ENCODE measurements around the gene ACVRL1.

The ACVRL1 gene

DNA sequence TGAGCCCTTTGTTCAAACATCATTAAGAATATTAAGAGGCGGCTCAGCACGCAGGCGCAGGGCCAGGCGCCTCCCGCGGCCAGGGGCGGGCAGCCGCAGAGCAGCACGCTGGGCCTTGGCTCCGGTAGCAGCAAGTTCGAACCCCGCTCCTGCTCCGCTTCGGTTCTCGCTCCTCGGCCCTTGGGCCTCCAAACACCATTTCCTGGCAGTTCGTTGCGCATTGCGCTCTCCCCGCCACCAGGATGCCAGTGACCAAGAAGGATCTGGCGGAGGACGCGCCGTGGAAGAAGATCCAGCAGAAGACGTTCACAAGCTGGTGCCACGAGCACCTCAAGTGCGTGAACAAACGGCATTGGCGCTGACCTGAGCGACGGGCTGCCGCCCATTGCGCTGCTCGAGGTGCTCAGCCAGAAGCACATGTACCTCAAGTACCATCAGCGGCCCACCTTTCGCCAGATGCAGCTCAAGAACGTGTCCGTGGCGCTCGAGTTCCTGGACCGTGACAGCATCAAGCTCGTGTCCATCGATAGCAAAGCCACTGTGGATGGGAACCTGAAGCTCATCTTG lies 6.9 kb upstream of the ACVRL1 start:
- DNase-seq, result no peak

DNA sequence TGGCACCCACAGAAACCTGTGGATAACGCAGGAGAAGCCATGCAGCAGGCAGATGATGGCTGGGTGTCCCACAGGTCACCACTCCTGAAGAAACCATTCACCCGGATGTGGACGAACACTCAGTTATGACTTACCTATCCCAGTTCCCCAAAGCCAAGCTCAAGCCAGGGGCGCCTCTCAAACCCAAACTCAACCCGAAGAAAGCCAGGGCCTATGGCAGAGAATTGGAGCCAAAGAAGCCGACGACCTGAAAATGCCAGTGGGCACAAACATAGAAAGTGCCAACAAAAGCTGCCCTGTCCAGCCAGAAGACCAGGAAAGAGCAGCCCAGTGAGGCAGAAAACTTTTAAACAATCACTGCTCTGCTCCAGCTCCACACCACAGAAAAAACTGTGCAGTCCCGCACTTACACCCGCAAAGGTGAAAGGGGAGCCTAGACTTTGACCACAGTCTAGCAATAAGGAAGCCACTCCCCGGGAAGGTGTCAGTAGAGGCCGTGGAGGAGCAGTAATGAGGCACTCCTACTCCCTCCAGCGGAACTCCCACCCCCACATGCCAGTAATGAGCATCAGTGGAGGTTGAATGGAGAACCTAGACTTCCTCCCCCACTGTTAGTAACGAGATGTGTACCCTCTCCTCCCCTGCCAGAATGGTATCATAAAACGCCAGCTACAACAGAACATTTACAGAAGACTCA lies 6.0 kb upstream of the ACVRL1 start:
- no peak for DNase-seq

DNA sequence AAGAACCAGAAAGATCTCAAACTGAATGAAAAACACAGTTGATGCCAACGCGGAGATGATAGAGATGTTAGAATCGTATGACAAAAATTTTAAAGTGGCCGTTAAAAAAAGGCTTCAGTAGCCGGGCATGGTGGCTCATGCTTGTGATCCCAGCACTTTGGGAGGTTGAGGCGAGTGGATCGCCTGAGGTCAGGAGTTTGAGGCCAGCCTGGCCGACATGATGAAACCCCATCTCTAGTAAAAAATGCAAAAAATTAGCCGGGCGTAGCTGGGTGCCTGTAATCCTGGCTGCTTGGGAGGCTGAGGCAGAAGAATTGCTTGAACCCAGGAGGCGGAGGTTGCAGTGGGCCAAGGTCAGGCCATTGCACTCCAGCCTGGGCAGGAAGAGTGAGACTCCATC lies 5.4 kb upstream of the ACVRL1 start:
- DNase-seq, result no peak

DNA sequence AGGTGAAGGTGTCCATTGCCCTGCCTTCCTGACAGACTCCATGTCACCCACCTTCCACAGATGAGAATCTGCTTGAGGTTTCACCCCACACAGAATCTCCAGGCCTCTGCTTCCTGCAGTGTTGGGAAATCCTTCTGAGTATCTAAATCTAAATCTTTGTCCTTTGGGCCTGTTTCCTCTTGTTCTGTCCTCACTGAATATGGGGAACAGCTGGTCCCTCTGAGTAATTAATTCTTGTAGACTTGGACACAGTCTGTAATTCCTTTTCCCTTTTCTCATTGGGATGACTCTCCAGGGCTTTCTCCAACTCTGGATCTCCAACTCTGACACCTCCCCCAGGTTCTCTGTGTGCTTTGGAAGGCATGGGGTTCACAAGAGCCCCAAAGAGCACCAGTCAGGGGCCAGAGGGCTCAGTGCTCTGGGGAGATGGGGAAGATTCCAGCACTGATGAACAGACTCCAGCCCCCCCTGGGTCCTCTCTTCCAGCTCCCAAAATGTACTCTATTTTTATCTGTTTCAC lies 2.3 kb upstream of the ACVRL1 start:
- no peak for DNase-seq

DNA sequence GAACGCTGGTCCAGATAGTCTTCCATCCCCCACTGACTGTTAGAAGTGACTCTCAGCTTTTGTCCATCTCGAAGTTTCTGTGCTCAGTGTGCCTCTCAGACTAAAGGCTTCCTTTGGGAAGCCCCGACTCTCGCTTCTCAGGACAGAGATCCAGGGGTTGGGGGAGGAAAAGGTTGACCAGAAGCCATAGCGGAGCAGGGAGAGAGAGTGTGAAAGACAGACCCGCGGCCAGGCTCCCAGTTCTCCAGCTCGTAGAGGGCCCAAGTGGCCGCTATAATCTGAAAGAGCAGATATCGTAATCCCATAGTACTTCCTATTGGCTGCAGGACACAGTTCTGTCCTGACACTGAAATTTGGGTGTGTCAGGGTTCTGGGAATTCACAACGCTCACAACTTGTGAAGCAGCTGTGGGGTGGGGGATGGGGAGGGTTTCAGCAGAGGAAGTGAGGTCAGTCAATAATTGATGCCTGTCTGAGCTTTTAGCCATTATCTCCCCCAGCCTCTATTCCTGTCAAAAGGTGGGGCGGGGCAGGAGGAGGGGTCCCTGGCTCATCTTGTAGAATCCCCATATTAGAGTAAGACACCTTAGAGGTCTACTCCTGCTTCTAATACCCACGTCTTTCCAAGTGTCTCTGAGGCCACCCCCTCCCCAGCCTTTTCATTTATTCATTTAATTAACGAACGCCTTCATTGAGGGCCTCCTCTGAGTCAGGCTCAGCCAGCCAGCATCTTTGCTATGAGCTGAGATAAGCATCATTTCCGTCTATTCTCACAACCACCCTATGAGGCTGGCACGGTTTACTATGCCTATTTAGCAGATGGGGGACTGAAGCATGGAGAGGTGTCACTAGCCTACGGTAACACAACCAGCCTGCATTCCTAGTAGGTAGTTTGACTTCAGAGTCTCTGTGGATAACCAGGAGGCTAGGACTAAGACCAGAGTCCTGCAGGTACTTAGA lies 1.6 kb upstream of the ACVRL1 start:
- no peak for DNase-seq

DNA sequence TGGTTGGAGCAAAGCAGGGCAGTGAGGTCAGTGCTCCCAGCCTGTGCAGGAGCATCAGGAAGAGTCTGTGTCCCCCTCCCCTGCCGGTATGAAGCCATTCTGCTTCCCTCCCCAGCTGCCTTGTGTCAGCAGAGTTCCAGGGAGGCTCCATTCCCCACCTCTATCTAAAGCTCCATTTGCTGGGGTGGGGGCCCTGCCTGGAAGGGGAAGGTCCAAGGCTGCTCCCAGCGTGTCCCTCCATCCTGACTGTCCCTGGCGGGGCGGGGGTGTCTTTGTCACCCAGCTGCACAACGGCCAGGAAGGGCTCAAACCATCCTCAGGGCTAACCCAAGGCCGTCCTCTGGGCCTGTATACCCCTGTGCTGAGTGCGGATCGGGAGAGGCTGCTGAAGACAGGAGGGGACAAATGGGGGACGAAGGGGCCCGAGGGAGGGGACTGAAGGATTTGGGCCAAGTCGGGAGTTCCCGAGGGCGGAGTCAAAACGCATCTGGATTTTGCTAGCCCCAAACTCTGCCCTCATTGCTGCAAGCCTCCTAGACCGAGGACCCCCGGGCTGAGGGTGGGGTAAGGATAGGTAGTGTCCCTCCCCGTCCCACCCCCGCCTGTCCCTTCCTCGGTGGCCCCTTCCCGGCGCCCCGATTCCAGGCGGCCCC lies 748 bp upstream of the ACVRL1 start:
- DNase-seq, result no peak

DNA sequence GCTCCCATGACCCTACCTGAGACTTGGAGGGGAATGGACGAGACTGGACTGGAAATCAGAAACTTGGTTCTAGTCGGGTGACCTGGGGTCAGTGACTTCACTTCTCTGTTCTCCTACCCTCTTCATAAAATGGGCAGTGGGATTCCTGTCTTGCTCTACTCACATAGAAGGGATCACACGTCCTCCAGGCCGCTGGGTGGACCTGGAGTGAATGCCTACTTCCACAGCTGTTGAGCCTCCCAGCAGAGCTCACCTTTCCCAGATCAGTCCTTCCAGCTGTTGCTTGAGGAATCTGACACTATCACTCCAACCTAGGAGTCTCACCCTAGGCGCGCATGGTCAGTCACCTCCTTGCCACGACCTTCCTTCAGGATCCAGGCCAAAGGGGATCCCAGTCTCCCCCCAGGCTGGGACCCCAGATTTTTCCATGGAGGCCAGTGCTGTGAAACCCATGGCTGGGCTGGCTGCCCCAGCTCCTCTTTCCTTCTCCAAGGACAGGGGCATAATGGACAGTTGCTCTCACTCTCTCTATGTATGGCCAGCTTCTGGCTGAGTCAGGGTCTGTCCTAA lies 637 bp downstream of the ACVRL1 start:
- DNase-seq, result no peak

DNA sequence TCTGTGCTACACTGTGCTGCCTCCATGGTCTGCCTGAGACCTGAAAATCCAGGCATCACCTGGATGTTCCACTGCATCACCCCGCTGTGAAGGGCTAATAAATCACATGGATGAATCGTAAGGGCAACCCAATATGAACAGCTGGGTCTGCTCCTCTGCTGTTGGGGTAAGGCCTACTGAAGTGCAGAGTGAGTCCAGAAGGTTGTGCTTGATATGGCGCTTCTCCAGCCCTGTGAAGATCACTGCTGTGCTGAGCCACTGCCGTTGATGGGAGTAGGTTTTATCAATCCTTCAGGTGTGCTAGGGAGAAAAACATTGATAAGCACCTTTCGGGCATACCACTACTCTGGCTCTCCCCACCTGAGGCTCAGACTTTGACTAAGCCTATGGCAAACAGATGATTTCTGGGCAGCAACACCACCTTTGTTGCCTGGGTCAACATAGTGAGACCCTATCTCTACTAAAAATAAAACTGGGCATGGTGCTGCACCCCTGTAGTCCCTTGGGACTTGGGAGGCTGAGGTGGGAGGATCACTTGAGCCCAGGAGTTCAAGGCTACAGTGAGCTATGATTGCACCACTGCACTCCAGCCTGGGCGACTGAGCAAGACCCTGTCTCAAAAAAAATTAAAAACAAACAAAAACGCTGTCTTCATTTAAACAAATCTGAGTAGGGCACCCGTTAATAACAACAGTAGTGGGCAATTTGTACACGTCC lies 1.7 kb downstream of the ACVRL1 start:
- no peak for DNase-seq

DNA sequence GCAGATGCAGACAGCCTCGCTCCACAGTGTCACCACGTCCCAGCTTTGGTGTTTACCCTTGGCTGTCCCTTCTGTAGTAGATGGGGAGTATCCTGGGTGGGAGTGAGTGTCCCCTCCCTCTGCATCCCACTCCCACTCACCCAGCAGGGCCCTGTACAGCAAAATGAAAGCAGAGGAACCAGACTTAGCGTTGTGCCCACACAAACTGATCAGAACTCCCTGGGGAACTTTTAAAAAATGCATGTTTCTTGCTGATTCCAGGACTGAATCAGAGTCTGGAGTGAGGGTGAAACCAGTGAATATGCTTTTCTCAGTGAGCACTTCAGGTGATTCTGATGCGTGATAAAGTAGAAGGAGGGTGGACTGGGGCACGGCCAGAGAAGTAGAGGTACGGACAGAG lies 2.9 kb downstream of the ACVRL1 start:
- DNase-seq, result no peak

DNA sequence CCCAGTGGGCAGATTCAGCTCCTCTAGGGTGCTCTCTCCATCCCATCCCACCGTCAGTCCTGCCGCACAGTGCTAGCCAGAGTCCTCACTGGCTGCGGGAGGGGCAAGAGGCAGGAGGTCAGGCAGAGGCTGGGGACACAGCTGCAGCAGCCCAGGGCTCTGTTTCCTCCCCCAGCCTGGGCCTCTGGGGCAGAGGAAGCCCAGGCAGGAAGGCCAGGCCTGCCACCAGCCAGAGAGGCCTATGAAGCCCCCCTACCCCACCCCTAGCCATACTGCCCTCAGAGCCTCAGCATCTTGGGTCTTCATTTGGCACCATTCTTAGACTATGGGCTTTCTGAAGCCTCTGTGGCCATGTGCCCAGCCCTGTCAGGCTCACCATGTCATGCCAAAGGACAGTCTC lies 3.4 kb downstream of the ACVRL1 start:
- DNase-seq, result no peak

DNA sequence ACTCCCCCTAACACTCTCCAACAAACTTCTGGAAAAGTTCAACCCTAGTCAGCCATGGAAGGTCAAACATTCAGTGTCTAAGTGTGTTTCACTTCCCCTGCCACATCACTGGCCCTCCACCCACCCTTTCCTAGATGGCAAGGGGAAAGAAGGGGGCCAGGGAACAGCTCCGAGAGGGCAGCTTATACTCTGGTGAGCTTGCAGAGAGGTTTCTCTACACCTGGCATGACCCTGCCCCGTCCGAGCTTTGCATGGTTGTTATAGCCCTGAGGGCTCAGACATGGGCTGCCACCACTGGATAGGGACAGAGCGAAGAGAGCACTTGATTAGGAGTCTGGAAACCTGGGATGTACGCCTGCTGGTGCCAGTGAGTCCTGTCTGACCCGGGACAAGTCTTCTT lies 4.0 kb downstream of the ACVRL1 start:
- DNase-seq, result no peak

DNA sequence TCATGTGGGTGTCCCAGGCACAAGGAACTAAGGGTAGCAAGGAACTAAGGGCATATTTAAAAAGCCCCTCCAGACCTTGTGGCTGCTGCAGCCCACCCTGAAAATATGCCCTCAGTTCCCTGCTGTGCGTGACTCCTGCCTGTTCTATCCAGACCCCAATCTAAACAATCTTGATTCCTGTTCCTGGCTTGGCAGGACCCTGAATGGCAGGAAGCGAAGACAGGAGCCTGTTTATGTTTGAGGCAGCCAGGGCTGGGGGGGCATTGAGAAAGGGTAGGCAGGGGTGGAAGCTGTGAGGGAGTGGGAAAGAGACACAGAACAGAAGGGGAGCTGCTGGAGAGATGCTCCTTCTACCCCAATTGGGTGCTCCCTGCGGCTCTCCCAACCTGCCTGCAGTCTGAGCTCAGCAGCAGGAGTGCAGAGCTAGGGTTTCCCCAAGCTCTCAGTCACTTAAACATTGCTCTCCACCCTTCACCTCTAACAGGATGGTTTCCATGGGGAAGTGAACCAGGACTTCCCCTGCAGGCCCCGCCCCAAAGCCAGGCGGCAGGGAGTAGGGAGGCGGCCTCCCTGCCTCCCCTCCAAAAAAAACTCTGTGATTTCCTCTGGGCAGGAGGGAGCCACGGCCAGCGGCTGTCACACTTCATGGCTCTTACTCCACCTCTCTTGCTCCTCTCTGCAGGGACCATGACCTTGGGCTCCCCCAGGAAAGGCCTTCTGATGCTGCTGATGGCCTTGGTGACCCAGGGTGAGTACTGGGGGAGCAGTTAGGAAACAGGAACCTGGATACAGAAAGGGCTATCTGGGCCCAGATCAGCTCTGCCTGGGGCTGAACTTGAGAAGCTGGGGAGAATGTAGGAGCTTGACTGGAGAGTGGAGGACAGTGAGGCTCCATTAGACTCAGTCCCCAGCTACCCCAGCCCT lies 4.7 kb downstream of the ACVRL1 start:
- DNase-seq, result no peak

DNA sequence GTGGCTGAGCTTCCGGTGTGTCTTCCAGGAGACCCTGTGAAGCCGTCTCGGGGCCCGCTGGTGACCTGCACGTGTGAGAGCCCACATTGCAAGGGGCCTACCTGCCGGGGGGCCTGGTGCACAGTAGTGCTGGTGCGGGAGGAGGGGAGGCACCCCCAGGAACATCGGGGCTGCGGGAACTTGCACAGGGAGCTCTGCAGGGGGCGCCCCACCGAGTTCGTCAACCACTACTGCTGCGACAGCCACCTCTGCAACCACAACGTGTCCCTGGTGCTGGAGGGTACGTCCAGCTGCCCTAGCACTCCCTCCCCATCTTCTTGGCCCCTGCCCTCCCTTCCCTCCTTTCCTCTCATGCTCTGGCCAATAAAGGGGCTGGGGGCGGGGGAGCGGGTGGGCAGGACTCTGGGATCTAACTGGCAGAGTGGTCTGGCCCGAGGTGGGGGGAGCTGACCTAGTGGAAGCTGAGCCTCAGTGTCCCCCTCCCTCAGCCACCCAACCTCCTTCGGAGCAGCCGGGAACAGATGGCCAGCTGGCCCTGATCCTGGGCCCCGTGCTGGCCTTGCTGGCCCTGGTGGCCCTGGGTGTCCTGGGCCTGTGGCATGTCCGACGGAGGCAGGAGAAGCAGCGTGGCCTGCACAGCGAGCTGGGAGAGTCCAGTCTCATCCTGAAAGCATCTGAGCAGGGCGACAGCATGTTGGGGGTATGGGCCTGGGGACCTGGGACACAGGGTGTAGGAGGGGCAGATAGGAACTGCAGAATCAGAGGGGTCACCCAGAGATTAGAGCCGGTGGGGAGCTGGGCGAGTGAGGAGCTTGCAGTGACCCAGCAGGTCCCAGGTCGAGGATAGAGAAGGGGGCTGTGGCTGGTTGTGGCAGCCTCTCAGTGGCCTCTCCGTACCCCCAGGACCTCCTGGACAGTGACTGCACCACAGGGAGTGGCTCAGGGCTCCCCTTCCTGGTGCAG lies 6.0 kb downstream of the ACVRL1 start:
- no peak for DNase-seq

DNA sequence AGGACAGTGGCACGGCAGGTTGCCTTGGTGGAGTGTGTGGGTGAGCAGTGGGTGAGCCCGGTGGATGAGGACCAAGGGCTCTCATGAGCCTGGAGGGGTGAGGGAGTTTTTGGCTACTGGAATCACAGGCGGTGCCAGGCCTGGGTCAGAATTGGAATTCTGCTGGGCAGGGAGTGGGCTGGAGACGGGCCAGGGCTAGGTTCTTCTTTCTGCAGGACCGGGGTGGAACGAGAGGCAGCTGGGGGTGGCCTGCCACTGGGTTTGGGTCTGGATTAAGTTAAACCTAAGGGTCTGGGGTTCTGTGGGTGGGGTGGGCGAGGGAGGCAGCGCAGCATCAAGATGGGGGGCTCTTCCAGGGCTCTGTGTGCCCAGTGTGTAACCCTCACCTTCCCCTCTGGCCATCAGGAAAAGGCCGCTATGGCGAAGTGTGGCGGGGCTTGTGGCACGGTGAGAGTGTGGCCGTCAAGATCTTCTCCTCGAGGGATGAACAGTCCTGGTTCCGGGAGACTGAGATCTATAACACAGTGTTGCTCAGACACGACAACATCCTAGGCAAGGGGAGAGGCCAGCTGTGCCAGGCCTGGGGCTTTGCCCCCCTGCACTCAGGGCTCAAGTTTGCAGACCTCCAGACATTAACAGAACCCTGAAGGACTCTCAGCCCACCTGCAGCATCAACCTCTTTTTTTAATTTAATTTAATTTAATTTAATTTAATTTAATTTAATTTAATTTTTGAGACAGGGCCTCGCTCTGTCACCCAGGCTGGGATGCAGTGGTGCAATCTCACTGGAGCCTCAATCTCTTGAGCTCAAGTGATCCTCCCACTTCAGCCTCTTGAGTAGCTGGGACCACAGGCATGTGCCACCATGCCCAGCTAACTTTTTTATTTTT lies 7.0 kb downstream of the ACVRL1 start:
- no peak for DNase-seq

DNA sequence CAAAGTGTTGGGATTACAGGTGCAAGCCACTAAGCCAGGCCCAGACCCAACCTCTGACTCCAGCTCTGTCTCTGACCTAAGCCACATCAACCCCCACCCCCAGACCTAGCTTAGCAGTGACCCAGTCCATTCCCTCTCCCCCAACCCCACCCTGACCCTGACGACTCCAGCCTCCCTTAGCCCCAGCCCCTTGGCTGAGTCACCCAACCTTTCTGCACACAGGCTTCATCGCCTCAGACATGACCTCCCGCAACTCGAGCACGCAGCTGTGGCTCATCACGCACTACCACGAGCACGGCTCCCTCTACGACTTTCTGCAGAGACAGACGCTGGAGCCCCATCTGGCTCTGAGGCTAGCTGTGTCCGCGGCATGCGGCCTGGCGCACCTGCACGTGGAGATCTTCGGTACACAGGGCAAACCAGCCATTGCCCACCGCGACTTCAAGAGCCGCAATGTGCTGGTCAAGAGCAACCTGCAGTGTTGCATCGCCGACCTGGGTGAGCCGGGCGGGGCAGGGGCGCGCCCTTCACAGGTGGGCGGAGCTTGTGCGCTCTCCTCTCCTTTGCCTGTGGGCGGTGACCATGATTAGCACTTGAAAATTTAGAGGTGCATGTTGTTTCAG lies 7.8 kb downstream of the ACVRL1 start:
- no peak for DNase-seq

DNA sequence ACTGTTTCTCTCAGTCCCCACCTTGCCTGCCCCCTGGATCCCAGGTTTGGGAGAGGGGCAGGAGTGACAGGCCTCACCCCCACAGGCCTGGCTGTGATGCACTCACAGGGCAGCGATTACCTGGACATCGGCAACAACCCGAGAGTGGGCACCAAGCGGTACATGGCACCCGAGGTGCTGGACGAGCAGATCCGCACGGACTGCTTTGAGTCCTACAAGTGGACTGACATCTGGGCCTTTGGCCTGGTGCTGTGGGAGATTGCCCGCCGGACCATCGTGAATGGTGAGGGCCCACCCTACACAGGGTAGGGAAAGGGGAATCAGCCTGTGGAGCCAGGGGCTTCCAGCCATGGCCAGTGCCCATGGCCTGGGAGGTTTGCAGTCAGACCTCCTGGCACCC lies 8.6 kb downstream of the ACVRL1 start:
- no peak for DNase-seq

DNA sequence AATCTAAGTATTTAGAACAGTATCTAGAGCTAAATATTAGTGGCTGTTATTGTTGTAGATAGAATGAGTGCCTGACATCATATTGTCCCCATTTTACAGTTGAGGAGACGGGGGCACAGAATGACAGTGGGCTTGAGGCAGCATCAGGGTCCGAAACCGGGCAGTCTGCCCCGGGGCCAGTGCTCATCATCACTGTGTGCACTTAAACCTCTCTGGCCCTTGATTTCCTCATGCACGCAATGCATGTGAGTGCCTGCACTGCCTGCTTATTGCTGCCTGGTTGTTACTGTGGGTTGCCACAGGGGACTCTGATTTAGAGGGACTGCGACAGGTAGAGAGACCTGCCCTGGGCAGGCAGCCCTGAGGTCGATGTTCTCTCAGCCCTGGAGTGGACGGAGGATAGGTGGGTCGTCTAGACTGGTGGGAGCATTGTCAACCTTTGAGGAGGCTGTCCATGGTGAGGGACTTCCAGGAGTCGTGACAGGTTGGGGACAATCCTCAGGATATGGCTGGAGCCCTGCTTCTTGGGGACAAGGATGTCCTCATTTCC lies 9.8 kb downstream of the ACVRL1 start:
- no peak for DNase-seq
